ENCODE results near the gene C1orf232. TPM values are rescaled to one million over a fixed set of nuclear protein-coding genes. Genes with fewer than 3 reads are reported as not detected.
A peak's percentile ranks its signal among the peaks of the same experiment; 100 is the strongest.

C1orf232 gene
- total RNA-seq, 1 experiment from 2014 or later = not detected

GRCh38 chr1:26177182-26177684, 8.5 kb upstream of the C1orf232 start, which contains the start of gene CNKSR1:
CNKSR1 (plus strand) TSS chr1:26177491; CDS start chr1:26177548, 57 bp downstream.
- Histone ChIP-seq H3K27ac (ENCODE audit: low read depth, low read length, poor library complexity, severe bottlenecking) (no peak within 1 kb of the TSS), H3K27me3 (replicated peaks; ENCODE audit: insufficient read depth, low read depth, low read length, poor library complexity) (no peaks in the 10 kb centered on the region), H3K9me3 (ENCODE audit: low read depth, low read length, poor library complexity, severe bottlenecking) (no peaks in the 10 kb centered on the region), H3K4me1 (ENCODE audit: insufficient read depth, low read length, poor library complexity, severe bottlenecking) (no peaks in the 10 kb centered on the region), H3K36me3 (ENCODE audit: insufficient read depth, low read length, poor library complexity, severe bottlenecking) (no peaks in the 10 kb centered on the region), H3K4me3 (ENCODE audit: low read depth, low read length, poor library complexity, severe bottlenecking) (no peak within 1 kb of the TSS)
- DNase-seq (ENCODE audit: low spot score) = no peak
- ChIA-PET CTCF (no interaction called here), POLR2A (ENCODE audit: low non-redundant PET) (no interaction called here)
- TF ChIP-seq EZH2 (IDR thresholded peaks at IDR 0.05; ENCODE audit: borderline replicate concordance, low read depth, low read length, poor library complexity, severe bottlenecking) = no peak
- intact Hi-C loops (cut with micrococcal nuclease; ENCODE audit: unreplicated experiment) = no loop called here
- BruUV-seq (replicated peaks) = no TSS peak

- Histone ChIP-seq H3K4me1 (ENCODE audit: insufficient read depth, low read length, poor library complexity, severe bottlenecking) (peaks cover 5% of the 10 kb centered on the region), H3K27me3 (replicated peaks; ENCODE audit: insufficient read depth, low read depth, low read length, poor library complexity) (no peaks in the 10 kb centered on the region), H3K9me3 (ENCODE audit: low read depth, low read length, poor library complexity, severe bottlenecking) (no peaks in the 10 kb centered on the region), H3K27ac (ENCODE audit: low read depth, low read length, poor library complexity, severe bottlenecking) (no peak overlapping the region), H3K4me3 (ENCODE audit: low read depth, low read length, poor library complexity, severe bottlenecking) (no peak overlapping the region), H3K36me3 (ENCODE audit: insufficient read depth, low read length, poor library complexity, severe bottlenecking) (peaks cover 4% of the 10 kb centered on the region)
- no TSS peak for BruUV-seq (replicated peaks)
- no peak for DNase-seq (ENCODE audit: low spot score)
- ChIA-PET POLR2A (ENCODE audit: low non-redundant PET) (no interaction called here), CTCF (no interaction called here)
- TF ChIP-seq EZH2 (IDR thresholded peaks at IDR 0.05; ENCODE audit: borderline replicate concordance, low read depth, low read length, poor library complexity, severe bottlenecking) = no peak
- TF ChIP-seq CTCF (conservative IDR thresholded peaks at IDR 0.05; ENCODE audit: low read depth, low read length) = no peak
- intact Hi-C loops (cut with micrococcal nuclease; ENCODE audit: unreplicated experiment) = no loop called here
Measured at GRCh38 chr1:26175346-26175745, 6.6 kb upstream of the C1orf232 start.

DNA sequence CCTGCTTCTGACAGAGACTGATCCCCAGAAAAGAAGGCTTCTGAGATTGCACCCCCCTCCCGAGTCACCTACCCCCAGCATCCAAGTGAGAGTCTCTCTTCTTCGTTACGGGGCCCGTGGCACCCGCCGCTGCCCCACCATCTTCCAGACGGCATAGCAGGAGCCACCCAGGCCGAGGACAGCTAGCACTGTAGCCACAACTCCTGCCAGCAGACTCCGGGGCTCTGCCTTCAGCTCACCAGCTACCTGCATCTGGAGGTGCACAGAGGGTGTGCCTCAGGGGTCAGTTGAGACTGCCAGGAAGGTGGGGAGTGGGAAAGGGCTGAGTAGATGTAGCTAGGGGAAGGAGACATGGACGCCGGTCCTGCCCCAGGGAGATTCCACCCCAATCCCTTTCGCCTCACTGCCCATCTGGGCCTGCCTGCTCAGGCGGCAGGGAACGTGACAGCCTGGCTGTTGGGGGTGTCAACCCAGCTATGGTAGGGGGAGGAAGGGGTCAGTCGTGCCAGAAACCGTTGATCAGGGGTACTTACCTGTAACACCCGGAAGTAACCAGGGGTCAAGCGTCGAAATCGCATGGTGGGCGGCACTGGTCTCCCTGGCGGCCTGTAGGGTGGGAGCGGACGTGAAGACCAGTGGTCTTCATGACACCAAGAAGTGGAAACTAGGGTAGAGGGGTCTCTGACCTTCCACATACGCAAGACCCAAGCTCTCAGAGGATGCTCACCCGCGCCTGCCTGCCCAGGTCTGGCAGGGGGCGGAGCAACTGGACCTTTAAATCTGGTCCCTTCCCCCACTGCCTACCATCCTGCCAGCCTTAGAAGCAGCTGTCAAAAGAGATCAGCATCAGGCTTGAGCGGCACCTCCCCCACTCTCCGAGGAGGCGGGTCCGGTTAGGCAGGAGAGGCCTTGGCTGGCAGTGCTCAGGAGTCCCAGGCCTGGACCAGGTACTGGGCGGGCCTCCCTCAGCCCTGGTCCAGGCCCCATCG, 2.6 kb upstream of the C1orf232 start, which contains the start of gene ZNF593OS:
TSS of gene ZNF593OS (minus strand) at position 749 of the 989 bp plus-strand sequence. CDS start at position 578, 171 bp downstream.
- no peak for TF ChIP-seq EZH2 (IDR thresholded peaks at IDR 0.05; ENCODE audit: borderline replicate concordance, low read depth, low read length, poor library complexity, severe bottlenecking)
- no peak for TF ChIP-seq CTCF (conservative IDR thresholded peaks at IDR 0.05; ENCODE audit: low read depth, low read length)
- Histone ChIP-seq H3K9me3 (ENCODE audit: low read depth, low read length, poor library complexity, severe bottlenecking) (no peaks in the 10 kb centered on the region), H3K4me3 (ENCODE audit: low read depth, low read length, poor library complexity, severe bottlenecking) (peak within 1 kb of the TSS; percentile 91), H3K27me3 (replicated peaks; ENCODE audit: insufficient read depth, low read depth, low read length, poor library complexity) (no peaks in the 10 kb centered on the region), H3K27ac (ENCODE audit: low read depth, low read length, poor library complexity, severe bottlenecking) (peak within 1 kb of the TSS; percentile 94), H3K36me3 (ENCODE audit: insufficient read depth, low read length, poor library complexity, severe bottlenecking) (peaks cover 4% of the 10 kb centered on the region), H3K4me1 (ENCODE audit: insufficient read depth, low read length, poor library complexity, severe bottlenecking) (peaks cover 17% of the 10 kb centered on the region)
- intact Hi-C loops (cut with micrococcal nuclease; ENCODE audit: unreplicated experiment) = no loop called here
- ChIA-PET CTCF (no interaction called here), POLR2A (ENCODE audit: low non-redundant PET) (no interaction called here)
- no TSS peak for BruUV-seq (replicated peaks)
- DNase-seq (ENCODE audit: low spot score) = no peak

All from A673 (cell line).